HG03159 (cell line): ENCODE results near the gene SNRPA.
"Not testable (repeated sequence)": the region's sequence is repeated elsewhere in the genome, so short reads cannot be mapped to it uniquely, and the experiment has no call there.

Experiments
- ATAC-seq: cut with Tn5 transposase; IDR thresholded peaks from one replicate; pipeline ENCODE4 v1.9.1; 2021; ENCODE audit warnings: mild to moderate bottlenecking, moderate library complexity; ENCODE audit not compliant: unreplicated experiment

Gene SNRPA

DNA sequence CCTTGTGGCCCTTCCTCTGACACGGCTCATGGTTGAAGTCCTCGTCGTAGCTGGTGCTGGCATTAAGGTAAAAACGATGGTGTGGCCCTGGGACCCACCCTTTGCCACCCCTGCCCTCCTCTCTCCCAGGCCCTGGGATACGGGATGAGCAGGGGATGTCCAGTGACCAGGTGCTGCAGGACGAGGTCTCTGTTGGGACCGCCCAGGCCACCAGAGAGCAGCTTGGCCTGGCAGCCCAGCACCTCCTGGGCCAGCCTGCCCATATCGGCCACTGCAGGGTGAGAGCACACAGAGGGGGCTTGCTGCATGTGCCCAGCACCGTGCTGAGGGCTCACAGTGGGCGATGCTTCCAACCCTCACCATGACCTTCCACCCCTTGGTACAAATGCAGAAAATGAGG, 7.1 kb upstream of the SNRPA start:
- no peak for ATAC-seq

GRCh38 chr19:40744554-40745401, 6.2 kb upstream of the SNRPA start:
- no peak for ATAC-seq

DNA sequence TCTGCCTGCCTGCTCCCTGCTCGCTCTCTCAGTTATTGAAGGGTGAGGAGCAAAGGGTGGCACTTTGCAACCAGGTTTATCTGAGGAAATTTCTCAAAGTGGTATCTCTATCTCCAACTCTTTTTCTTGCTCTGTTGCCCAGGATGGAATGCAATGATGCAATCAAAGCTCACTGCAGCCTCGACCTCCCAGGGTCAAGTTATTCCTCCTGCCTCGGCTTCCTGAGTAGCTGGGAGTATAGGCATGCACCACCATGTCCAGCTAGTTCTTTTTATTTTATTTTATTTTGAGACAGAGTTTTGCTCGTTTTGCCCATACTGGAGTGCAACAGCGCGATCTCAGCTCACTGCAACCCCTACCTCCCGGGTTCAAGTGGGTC, 5.6 kb upstream of the SNRPA start:
- ATAC-seq, result no peak

- no peak for ATAC-seq
Measured at GRCh38 chr19:40747536-40747935, 3.5 kb upstream of the SNRPA start.

- ATAC-seq, result peak; percentile 83
Measured at GRCh38 chr19:40750058-40750873, 737 bp upstream of the SNRPA start, which contains the start of gene ACTMAP. Gene ACTMAP, minus strand, starts transcription at chr19:40750477. Its CDS starts 674 bp downstream, at chr19:40749803.

DNA sequence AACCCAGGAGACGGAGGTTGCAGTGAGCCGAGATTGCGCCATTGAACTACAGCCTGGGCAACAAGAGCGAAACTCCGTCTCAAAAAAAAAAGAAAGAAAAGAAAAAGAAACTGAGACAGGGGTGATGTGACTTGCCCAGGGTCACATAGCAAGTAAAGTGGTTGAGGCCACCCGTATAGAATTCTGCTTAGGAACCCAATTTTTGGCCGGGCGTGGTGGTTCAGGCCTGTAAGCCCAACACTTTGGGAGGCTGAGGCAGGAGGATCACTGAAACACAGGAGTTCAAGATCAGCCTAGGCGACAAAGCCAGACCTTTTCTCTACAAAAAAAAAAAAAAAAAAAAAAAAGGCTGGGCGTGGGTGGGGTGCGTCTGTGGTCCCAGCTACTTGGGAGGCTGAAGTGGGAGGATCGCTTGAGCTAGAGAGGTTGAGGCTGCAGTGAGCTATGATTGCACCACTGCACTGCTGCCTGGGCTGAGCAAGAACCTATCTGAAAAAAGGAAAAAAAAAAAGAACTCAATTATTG, 1.3 kb downstream of the SNRPA start:
- no peak for ATAC-seq

- ATAC-seq, result no peak
Measured at GRCh38 chr19:40754611-40755247, 3.7 kb downstream of the SNRPA start.

GRCh38 chr19:40755248-40755624, 4.2 kb downstream of the SNRPA start:
- ATAC-seq, result no peak

DNA sequence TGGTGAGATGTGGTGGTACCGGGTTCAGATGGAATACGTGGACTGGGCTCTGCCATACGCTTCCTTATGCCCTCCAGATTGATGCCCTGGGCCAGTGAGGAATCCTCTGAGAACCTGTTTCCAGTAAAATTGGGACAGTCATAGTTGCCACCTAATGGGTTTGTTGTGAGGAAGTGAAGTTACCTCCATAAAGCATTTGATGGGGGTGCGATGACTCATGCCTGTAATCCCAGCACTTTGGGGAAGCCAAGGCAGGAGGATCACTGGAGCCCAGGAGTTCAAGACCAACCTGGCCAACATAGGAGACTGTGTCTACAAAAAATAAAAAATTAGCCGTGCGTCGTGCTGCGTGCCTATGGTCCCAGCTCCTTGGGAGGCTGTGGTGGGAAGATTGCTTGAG, 4.8 kb downstream of the SNRPA start:
- no peak for ATAC-seq

- no peak for ATAC-seq
Measured at GRCh38 chr19:40756502-40757110, 5.6 kb downstream of the SNRPA start.

DNA sequence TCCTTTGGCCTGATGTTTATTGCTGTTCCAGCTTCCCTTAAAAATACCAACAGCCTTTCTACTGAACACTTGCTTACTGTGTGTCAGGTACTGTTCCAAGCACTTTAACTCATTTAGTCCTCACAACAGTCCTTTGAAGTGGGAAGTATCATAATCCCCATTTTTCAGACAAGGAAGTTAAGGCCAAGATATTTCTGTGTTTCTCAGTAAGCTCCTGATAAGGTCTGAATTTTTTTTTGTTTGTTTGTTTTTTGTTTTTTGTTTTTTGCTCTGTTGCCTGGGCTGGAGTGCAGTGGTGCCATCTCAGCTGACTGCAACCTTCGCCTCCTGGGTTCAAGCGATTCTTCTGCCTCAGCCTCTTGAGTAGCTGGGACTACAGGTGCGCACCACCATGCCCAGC, 7.5 kb downstream of the SNRPA start:
- no peak for ATAC-seq

GRCh38 chr19:40759352-40759751, 8.3 kb downstream of the SNRPA start:
- no peak for ATAC-seq

DNA sequence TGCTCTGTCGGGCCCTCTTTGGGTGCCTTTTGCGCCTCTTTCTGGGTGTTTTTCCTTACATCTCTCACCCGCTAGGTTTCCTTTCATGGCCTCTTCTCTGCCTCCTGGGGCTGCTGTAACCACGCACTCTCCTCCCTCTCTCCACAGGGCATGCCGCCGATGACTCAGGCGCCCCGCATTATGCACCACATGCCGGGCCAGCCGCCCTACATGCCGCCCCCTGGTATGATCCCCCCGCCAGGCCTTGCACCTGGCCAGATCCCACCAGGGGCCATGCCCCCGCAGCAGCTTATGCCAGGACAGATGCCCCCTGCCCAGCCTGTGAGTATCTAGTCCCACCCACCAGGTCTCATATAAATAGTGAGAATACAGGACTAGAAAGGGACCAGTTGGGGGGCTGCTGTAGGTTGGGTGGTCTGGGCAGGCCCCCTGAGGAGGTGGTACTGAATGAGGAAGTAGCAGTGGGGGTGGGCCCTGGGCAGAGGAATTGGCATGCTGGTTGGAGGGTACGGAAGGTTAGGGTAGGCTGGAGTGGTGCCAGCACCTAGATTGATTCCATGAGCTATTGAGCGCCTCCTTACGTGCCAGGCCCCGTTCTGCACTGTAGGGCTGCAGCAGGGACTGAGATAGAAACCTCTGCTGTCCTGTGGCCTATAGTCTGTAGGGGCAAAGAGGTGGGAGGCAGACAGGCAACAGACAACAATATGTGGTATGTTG, 11.9 kb downstream of the SNRPA start:
- ATAC-seq, result no peak

GRCh38 chr19:40763526-40763925, 12.5 kb downstream of the SNRPA start:
- ATAC-seq, result no peak

DNA sequence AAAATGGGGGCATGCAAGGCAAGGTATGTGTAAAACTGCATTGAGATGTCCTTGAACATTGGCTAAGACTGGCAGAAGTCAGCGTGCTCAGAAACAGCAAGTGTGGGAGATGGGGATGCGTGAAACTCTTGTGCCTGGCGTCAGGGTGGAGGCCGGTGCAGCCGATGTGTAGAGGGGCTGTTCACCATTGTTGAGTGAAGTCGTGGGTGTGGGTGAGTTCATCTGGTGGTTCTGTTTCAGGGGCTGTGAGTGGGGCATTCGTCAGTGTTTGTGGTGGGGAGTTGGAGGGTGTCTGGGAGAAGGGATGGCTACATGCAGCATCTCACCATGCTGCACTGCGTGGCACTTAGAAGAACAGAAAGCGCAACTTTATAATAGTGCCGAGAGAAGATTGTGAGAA, 13.0 kb downstream of the SNRPA start:
- ATAC-seq, result no peak

- ATAC-seq, result not testable (repeated sequence)
Measured at GRCh38 chr19:40766385-40766784, 15.4 kb downstream of the SNRPA start.

DNA sequence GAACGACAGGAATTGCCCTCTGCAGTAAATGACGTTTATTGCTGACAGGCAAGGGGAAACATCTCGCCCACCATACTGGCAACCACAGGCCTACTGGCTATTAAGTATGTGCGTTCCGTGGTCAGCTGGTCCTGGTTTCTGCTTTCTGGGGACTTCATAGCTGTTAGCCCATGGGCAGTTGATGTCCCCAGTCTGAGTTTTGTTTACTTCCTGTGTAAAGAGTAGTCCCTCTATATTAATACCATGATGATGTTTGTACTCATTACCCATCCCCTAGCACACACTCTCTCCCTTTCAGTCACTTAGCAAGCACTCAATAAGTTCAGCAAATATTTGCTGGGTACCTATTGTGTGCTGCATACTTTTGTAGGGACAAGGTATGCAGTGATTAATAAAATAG, 17.9 kb downstream of the SNRPA start:
- ATAC-seq, result no peak

DNA sequence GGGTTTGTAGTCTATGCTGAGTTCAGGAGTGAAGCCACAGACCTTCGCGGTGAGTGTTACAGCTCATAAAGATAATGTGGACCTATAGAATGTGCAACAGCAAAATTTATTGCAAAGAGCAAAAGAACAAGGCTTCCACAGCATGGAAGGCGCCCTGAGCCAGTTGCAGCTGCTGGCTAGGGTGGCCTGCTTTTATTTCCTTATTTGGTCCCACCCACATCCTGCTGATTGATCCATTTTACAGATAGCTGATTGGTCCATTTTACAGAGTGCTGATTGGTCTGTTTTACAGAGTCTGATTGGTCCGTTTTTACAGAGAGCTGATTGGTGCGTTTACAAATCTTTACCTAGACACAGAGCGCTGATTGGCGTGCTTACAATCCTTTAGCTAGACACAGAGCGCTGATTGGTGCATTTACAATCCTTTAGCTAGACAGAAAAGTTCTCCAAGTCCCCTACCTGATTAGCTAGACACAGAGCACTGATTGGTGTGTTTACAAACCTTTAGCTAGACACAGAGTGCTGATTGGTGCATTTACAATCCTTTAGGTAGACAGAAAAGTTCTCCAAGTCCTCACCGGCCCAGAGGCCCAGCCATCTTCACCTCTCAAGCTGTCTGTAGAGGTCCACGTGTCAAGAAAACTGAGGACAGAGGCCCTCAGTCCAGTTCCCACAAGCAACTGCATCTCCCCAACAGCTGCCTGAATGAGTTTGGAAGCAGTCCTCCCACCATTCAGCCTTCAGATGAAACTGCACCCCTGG, 20.3 kb downstream of the SNRPA start:
- not testable (repeated sequence) for ATAC-seq

DNA sequence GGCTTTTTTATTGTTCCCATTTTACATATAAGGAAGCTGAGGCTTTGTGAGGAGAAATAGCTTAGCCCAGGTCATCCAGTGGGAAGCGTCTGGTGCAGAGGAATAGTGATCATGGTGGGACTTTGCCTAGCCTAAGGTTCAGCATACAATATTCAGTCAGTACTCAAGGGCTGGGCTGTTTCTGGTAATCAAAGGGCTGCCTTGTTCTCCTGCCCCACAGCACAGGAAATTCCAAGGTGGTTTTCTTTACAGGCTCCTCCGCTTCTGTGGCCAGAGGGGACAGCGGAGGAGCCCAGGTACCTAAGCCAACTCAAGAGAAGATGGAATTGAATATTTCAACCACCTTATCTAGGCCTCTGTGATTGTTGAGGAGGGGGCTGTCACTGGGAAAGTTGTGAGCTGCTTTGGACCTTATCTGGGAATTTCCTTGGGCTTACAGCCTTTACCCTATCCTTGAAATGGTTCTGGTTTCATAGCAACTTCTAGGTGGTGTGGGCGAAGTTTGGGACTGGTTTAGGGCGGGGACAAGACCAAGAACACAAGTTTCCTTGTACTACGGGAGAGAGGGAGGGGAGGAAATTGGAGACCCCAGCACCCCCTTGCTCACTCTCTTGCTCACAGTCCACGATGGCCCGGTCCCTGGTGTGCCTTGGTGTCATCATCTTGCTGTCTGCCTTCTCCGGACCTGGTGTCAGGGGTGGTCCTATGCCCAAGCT, 24.1 kb downstream of the SNRPA start, which contains the start of gene MIA:
MIA (plus strand) TSS at position 606 of the 716 bp plus-strand sequence; CDS start at position 628, 22 bp downstream.
- no peak for ATAC-seq
